HG03521 (cell line): ENCODE data around the gene MCRIP2.
A peak's percentile ranks its signal among the peaks of the same experiment; 100 is the strongest.

Experiments
- ATAC-seq: cut with Tn5 transposase; IDR thresholded peaks from one replicate; pipeline ENCODE4 v1.9.1; 2021; ENCODE audit warnings: mild to moderate bottlenecking, moderate library complexity; ENCODE audit not compliant: unreplicated experiment

MCRIP2 gene

DNA sequence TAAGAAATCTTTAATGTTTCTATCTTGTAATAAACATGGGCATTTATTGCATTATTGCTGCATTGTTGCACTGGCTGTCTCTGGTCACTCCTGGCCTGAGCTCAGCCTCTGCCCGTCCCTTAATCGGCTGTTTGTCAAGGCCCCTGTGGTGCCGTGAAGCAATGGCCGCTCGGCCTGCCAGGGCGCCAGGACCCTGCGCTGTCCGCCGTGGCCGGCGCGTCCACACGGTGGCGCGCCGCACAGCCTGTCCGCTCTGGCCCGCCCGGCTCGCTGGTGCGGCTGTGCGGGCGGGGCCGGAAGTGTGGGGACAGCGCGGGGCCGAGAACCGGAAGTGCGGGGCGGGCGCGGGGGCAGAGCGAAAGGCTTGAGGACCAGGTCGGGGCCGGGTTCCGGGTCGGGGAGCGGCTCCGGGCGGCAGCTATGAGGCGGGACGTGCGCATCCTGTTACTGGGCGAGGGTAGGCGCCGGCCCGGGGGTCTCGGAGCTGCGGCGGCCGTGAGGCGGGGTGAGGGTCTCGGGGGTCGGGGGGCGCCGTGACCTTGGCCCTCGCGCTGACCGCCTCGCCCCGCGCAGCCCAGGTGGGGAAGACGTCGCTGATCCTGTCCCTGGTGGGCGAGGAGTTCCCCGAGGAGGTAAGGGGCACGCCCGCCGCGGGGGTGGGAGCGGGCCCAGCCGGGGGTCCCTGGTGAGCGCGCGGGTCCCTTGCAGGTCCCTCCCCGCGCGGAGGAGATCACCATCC is 26.3 kb downstream of the MCRIP2 start, which contains the start of gene RHOT2:
RHOT2 (plus strand) TSS at position 353 of the 739 bp plus-strand sequence; CDS start at position 421, 68 bp downstream.
- ATAC-seq: peak; percentile 84

DNA sequence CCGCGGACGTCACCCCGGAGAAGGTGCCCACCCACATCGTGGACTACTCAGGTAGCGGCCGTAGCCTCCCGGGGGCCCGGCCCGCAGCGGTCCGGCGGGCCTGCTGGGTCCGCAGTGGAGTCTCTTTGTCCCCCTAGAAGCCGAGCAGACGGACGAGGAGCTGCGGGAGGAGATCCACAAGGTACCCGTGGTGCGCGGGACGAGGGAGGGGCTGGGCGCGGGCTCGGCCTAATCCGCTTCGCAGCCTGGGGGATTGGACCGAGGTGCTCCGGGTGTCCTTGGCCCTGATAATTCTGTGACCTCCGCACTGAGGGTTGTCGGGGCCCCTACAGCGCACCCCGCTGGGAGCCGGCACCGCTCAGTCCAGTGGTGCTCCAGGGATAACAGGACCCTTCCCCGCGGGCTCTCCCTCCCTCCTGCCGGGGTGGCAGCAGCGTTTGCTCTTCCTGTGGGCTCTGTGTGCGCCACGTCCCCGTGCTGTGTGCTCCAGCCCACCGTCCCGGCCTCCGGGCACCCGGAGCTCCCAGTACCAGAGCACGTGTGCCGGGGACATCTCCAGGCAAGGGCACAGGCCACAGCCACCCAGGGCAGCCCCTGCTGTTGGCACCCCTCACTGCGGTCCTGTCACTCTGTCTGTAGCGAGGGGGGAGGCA is 27.0 kb downstream of the MCRIP2 start:
- no peak for ATAC-seq

DNA sequence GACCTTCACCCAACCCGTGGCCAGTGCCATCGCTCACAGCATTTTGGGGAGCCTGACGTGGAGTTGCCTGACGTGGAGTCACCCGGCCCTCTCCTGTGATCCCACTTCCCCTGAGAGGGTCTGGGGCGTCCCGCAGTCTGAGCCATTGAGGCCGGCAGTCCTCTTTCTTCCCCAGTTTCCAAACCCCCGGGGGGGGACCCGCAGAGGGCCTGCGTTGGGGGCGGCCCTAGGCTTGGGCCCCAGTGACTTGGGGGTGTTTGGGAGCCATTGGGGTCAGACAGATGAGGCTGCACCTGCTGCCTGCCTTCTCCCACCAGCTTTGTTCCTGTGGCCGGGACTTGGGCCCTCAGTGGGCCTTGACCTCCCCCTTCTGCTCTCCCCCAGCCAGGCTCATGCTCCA is 28.0 kb downstream of the MCRIP2 start:
- no peak for ATAC-seq

DNA sequence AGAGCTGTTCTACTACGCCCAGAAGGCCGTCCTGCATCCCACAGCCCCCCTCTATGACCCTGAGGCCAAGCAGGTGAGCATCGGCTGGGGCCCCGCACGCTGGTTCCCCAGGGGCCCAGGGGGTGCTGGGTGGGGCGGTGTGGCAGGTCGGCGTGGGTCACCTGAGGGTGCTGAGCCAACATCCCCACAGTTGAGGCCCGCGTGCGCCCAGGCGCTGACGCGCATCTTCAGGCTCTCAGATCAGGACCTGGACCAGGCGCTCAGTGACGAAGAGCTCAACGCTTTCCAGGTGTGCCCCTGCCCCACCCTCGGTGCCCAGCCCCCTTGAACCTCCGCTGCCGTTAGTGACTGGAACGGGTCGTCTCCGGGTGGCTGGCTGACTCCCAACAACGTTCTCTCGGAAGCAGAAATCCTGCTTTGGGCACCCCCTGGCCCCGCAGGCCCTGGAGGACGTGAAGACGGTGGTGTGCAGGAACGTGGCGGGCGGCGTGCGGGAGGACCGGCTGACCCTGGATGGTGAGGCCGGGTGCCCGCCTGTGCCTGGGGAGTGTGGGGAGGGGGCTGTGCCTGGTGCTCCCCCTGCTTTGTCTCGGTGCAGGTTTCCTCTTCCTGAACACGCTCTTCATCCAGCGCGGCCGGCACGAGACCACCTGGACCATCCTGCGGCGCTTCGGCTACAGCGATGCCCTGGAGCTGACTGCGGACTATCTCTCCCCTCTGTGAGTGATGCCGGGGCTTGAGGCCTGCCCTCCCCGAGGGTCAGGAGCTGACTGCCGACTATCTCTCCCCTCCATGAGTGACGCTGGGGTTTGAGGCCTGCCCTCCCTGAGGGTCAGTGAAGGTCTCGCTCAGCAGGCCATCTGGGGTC is 29.1 kb downstream of the MCRIP2 start:
- ATAC-seq: no peak

DNA sequence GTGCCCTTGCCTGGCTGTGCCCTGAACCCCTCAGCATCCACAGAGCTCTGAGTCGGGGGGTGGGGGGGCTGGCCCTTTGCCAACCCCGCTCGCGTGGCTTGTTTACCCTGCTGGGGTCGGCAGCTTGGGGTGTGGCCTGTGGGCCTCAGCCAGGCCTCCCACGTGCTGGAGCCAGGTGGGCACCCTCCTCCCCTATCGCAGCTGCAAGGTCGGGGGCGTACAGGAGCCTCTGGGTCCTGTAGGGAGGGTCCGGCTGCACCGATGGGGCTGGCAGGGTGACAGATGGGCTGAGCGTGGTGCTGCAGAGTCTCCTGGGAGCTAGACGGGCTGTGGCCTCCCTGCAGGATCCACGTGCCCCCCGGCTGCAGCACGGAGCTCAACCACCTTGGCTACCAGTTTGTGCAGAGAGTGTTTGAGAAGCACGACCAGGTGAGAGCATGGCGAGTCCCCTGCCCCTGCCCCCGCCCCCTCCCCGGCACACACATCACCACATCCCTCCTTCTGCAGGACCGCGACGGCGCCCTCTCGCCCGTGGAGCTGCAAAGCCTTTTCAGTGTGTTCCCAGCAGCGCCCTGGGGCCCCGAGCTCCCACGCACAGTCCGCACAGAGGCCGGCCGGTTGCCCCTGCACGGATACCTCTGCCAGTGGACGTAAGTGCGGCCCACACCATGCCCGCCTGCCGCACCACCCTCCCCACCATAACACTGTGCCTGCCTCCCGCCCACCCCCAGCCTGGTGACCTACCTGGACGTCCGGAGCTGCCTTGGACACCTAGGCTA is 29.9 kb downstream of the MCRIP2 start:
- no peak for ATAC-seq

DNA sequence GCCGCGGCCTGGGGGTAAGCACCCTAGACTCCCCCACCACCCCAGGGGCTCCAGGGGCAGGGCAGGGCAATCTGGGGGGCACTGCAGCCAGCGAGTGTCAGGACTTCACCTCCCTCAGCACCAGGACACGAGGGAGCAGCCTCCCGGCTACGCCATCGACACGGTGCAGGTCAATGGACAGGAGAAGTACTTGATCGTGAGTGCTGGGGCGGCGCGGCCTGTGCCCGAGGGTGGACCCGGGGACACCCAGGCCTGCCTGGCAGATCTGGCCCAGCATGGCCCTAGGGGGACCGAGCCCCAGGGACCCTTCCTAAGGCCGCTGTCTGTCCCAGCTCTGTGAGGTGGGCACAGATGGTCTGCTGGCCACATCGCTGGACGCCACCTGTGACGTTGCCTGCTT is 30.7 kb downstream of the MCRIP2 start:
- no peak for ATAC-seq

DNA sequence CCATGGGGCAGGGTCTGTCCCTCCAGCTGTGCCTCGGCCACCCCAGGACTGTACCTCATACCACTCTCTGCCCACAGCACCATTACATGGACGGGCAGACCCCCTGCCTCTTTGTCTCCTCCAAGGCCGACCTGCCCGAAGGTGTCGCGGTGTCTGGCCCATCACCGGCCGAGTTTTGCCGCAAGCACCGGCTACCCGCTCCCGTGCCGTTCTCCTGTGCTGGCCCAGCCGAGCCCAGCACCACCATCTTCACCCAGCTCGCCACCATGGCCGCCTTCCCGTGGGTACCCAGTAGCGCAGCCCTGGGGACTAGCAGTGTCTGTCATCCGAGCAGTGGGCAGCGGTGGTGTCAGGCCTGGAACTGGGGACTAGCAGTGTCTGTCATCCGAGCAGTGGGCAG is 31.2 kb downstream of the MCRIP2 start:
- no peak for ATAC-seq

DNA sequence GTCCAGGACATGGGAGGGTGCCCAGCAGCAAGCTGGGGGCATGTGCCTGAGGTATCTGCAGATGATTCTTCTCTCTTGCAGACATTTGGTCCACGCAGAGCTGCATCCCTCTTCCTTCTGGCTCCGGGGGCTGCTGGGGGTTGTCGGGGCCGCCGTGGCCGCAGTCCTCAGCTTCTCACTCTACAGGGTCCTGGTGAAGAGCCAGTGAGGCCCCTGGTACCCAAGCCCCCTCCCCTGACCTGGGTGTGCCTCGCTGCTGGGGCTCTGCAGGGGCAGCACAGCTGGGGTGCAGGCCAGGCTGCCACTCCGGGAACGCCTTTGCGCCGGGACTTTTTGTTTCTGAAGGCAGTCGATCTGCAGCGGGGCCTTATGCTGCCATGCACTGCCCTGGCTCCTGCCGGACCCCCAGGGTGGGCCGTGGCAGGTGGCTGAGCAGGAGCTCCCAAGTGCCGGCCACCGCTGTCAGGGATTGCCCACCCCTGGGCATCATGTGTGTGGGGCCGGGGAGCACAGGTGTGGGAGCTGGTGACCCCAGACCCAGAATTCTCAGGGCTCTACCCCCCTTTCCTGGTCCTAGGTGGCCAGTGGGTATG is 31.9 kb downstream of the MCRIP2 start:
- no peak for ATAC-seq

DNA sequence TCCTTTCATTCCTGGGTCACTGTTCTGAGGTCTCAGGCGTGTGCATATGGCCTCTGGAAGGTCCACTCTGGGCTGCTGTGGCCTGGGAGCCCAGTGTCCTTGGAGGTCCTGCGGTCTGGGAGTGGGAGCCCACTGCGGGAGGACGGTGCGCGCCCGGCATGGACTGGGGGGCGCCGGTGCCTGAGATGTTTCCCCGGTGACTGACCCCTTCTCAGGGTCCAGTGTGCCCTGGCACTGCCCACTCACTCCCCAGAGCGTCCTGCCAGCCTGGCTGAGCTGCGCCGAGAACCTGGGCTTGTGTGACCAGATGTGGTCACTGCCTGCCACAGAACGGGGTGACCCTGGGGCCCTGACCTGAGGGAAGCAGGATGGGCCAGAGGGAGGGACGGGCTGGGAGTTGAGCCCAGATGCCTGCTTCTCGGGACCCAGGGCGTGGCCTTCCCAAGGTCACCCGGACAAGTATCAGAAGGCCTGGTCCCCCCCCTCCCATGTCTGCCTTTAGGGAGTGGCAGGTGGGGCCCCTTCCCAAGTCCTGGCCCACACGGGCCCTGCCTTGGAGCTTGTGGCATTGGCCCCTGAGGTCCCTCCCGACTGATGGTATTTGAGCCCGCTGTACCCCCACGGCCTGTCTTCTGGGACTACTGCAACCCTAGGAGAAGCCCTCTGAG is 32.7 kb downstream of the MCRIP2 start:
- no peak for ATAC-seq

DNA sequence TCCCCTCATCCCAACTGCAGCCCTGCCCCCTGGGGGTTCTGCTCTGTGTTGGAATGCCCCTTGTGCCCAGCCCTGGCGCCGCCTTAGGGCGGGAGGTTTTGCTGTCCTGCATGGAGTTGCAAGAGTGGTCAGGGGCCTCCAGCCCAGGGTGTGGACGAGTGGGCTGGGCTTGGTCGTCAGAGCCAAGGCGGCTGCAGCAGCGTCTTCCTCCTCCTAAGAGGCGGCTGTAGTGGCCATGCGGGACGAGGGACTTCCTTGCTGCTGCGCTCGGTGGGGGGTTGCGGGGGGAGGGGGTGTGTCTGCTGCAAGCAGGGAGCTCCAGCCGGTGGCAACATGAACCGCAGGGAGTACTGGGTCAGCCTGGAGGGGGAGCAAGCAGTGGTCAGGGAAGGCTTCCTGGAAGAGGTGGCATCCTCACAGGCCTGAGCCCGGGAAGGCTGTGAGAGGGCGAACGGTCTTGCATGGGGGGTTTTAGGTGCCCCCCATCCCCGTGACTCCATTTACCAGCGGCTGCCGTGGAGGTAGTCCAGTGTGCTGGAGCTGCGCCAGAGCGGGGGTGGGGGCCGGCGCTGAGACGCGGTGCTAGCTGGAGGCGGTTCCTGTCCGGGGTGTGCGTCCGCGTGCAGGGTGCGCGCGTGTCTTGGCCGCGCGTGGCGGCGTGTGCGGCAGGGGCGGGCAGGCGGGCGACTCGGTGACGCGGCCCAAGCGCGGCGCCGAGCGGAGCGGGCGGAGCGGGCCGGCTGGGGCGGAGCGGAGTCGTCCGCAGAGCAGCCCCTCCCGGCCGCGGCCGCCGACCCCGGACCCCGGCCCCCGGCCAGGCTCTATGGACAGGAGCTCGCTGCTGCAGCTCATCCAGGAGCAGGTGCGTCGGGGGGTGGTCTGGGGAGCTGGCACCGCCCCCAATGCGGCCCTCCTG is 33.6 kb downstream of the MCRIP2 start, which contains the start of gene RHBDL1:
RHBDL1 (plus strand) TSS at position 704 of the 916 bp plus-strand sequence; CDS start at position 824, 120 bp downstream.
- ATAC-seq: no peak

DNA sequence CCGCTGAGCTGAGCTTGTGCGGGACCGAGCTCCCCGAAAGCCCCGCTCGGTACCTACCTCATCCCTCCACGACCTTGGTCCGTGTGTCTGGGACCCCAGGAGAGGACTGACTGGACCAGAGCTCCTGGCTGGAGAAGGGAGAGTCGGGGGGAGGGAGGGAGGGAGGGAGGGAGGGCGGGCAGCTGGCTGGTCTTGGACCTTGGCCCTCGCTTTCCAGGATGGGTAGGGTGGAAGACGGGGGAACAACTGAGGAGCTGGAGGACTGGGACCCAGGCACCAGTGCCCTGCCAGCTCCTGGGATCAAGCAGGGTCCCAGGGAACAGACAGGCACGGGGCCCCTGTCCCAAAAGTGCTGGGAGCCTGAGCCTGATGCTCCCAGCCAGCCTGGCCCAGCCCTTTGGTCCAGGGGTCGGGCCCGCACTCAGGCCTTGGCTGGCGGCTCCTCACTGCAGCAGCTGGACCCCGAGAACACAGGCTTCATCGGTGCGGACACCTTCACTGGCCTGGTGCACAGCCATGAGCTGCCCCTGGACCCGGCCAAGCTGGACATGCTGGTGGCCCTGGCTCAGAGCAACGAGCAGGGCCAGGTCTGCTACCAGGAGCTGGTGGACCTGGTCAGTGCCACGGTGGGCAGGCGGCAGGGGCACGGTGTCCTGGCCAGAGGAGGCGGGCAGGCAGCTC is 34.4 kb downstream of the MCRIP2 start:
- no peak for ATAC-seq

DNA sequence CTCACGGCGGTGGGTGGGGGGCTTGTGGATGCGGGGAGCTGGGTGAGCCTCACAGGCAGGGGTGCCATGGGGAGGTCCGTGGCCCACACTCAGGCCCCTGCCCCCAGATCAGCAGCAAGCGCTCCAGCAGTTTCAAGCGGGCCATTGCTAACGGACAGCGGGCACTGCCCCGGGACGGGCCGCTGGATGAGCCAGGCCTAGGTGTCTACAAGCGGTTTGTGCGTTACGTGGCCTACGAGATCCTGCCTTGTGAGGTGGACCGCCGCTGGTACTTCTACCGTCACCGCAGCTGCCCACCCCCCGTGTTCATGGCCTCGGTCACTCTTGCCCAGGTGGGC is 34.9 kb downstream of the MCRIP2 start:
- no peak for ATAC-seq

DNA sequence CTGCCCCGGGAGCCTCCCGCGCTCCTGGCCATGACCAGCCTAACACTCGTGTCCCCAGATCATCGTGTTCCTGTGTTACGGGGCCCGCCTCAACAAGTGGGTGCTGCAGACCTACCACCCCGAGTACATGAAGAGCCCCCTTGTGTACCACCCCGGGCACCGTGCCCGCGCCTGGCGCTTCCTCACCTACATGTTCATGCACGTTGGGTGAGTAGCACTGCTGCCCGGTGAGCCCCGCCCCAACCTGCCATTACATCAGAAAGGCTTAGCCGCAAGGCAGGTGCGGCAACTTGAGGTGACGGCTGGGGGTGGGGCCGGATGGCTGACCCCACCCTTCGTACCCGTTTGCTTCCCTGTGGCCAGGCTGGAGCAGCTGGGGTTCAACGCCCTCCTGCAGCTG is 35.3 kb downstream of the MCRIP2 start:
- ATAC-seq: no peak

DNA sequence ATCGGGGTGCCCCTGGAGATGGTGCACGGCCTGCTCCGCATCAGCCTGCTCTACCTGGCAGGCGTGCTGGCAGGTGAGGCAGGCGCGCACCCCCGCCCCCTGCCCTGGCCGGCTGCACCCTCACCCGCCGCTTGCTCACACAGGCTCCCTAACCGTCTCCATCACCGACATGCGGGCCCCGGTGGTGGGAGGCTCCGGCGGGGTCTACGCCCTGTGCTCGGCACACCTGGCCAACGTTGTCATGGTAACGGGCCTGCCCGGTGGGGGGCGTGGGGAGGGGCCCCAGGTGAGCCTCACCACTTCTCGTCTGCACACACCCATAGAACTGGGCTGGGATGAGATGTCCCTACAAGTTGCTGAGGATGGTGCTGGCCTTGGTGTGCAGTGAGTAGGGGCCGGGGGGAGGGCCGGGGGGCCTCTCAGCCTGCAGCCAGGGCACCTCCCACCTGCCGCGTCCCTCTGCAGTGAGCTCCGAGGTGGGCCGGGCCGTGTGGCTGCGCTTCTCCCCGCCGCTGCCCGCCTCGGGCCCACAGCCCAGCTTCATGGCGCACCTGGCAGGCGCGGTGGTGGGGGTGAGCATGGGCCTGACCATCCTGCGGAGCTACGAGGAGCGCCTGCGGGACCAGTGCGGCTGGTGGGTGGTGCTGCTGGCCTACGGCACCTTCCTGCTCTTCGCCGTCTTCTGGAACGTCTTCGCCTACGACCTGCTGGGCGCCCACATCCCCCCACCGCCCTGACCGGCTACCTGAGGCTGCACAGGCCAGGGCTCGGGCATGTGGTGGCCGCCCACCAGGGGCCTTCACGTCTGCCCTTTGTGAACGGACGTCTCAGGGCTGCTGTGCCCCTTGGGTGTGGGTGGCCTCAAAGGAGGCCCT is 35.9 kb downstream of the MCRIP2 start:
- no peak for ATAC-seq

DNA sequence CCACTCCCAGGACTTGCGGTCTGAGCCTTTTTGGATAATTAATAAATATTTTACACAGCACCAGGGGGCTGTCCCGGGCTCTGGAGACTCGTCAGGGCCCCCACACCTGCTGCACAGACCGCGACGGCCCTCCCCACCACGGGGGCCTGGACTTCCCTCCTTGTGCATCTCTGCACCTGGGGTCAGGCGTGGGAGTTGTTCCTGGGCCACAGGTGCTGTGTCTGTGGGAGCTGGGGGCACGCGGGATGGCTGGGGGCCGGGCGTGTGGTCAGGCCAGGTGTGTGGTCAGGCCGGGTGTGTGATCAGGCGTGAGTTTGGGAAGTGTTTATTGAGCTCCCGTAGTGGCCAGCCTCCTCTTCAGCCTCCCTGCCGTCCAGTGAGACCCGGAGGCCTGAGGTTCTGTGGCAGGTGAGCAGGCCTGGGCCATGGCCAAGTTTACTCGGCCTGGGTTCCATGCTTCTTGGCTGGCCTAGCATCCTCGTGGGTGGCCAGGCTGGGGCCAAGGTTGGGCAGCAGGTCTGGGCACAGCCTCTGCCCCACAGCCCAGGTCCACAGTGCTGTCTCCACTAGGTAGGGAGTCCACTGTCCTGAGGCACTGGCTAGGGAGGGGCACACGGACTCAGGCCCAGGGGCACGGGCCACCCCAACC is 36.7 kb downstream of the MCRIP2 start:
- ATAC-seq: no peak

DNA sequence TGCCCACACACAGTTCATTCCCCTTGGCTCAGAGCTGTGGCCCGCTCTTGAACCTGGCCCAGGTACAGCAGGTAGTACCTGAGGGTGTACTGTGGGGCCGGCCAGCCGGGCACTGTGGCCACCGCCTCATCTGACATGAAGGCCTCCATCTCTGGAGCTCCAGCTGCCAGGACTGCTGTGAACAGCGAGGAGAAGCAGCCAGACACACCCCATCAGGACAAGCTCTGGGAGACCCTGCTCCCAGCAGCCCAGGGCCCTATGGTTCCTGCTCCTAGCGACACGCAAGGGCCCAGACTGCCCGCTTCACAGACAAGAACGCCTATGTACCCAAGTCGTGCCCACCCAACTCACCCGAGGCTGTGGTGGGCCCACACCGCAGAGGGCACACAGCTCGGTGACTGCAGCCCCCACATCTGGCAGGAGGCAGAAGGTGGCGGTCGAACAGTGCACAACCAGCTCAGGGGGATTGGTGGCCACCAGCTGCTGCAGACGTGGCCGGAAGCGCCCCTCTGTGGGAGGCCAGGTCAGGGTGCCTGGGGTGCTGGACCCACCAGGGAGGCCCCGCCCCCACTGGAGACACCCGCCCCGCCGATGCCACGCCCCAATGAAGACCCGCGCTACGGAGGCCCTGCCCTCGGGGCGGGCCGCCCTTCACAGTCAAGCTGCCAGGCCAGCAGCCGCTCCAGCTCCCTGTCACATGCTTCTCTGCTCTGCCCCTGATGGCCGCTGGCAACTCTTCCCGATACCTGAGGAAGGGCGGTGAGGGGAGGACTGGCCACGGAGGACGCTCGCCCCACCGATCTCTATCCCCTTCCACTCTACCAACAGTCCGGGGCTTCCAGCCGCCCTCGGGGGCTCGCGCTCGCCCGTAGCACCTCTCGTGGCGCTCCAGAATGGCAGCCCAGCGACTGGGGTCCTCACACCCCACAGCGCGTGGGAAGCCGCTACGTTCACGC is 37.5 kb downstream of the MCRIP2 start:
- ATAC-seq: no peak
